Neural cell (in vitro differentiated cells): ENCODE measurements around the gene AGPAT1. TPM values are rescaled to one million over a fixed set of nuclear protein-coding genes. Genes with fewer than 3 reads are reported as not detected.

Experiments
- H2AFZ ChIP-seq: fragments of 200-600, 300-800 bp; sonication (generic), shearing (Covaris generic); 2 replicates; pipeline ENCODE4 v1.6.0; 2014; ENCODE audit warnings: low read depth, mild to moderate bottlenecking, antibody characterized with exemption, low read length, moderate library complexity
- H3F3A ChIP-seq: fragments of 200-600 bp; shearing (Covaris generic); 2 replicates; pipeline ENCODE4 v1.6.1; 2016; ENCODE audit warnings: mild to moderate bottlenecking, moderate library complexity, mixed read lengths, antibody characterized with exemption, low read length; ENCODE audit not compliant: insufficient read depth, poor library complexity, severe bottlenecking
- H3K27ac ChIP-seq: fragments of 200-600, 300-800 bp; sonication (generic), shearing (Covaris generic); 2 replicates; pipeline ENCODE4 v1.5.1; 2014; ENCODE audit warnings: mild to moderate bottlenecking, low read length, moderate library complexity
- H3K27me3 ChIP-seq: fragments of 300-800, 200-600 bp; sonication (generic), shearing (Covaris generic); 2 replicates; pipeline ENCODE4 v1.6.0; 2014; ENCODE audit warnings: mild to moderate bottlenecking, low read depth, low read length, moderate library complexity; ENCODE audit not compliant: insufficient read depth
- H3K36me3 ChIP-seq: fragments of 300-800, 200-600 bp; sonication (generic), shearing (Covaris generic); 2 replicates; pipeline ENCODE4 v1.5.1; 2014; ENCODE audit warnings: mild to moderate bottlenecking, antibody characterized with exemption, low read length, moderate library complexity; ENCODE audit not compliant: insufficient read depth
- H3K4me2 ChIP-seq: fragments of 300-800, 200-600 bp; sonication (generic), shearing (Covaris generic); 2 replicates; pipeline ENCODE4 v1.6.0; 2014; ENCODE audit warnings: mild to moderate bottlenecking, low read length
- H3K4me3 ChIP-seq: fragments of 300-800, 200-600 bp; sonication (generic), shearing (Covaris generic); 2 replicates; pipeline ENCODE4 v1.5.1; 2014; ENCODE audit warnings: mild to moderate bottlenecking, low read length, moderate library complexity
- H3K79me2 ChIP-seq: fragments of 200-600 bp; shearing (Covaris generic); replicated peaks from 2 replicates; pipeline ENCODE4 v1.6.0; 2014; ENCODE audit warnings: mild to moderate bottlenecking, low read length, moderate library complexity; ENCODE audit not compliant: insufficient read depth
- H3K9ac ChIP-seq: fragments of 300-800, 200-600 bp; sonication (generic), shearing (Covaris generic); 2 replicates; pipeline ENCODE4 v1.6.1; 2016; ENCODE audit warnings: mild to moderate bottlenecking, low read length, mixed read lengths
- H3K9me2 ChIP-seq: fragments of 200-600 bp; shearing (Covaris generic); 2 replicates; pipeline ENCODE4 v1.6.1; 2016; ENCODE audit warnings: mild to moderate bottlenecking, low read length, mixed read lengths; ENCODE audit not compliant: insufficient read depth
- H3K9me3 ChIP-seq: fragments of 200-600, 300-800 bp; sonication (generic), shearing (Covaris generic); 2 replicates; pipeline ENCODE4 v1.6.1; 2016; ENCODE audit warnings: mild to moderate bottlenecking, mixed run types, low read length, moderate library complexity, mixed read lengths
- H4K20me1 ChIP-seq: fragments of 200-600 bp; shearing (Covaris generic); 2 replicates; pipeline ENCODE4 v1.6.1; 2016; ENCODE audit warnings: mild to moderate bottlenecking, mixed run types; ENCODE audit not compliant: insufficient read depth
- EP300 ChIP-seq: fragments of 450-650 bp; conservative IDR thresholded peaks from 2 replicates; pipeline ENCODE4 v1.6.1; 2014; ENCODE audit warnings: antibody characterized with exemption, mild to moderate bottlenecking, moderate library complexity; ENCODE audit not compliant: poor library complexity, severe bottlenecking
- EZH2 ChIP-seq: fragments of 200-600, 300-800 bp; shearing (Covaris generic), sonication (generic); IDR thresholded peaks from 2 replicates; pipeline ENCODE4 v1.6.1; 2014; ENCODE audit warnings: antibody characterized with exemption, low read length, borderline replicate concordance, mild to moderate bottlenecking; ENCODE audit not compliant: insufficient read depth, poor library complexity, severe bottlenecking
- MXI1 ChIP-seq: fragments of 450-650 bp; conservative IDR thresholded peaks from 2 replicates; pipeline ENCODE4 v1.6.1; 2014; ENCODE audit warnings: antibody characterized with exemption, mild to moderate bottlenecking; ENCODE audit not compliant: poor library complexity, severe bottlenecking
- POLR2AphosphoS5 ChIP-seq: IDR thresholded peaks from 2 replicates; pipeline ENCODE4 v1.6.1; 2012
- RAD21 ChIP-seq: fragments of 450-650 bp; conservative IDR thresholded peaks from 2 replicates; pipeline ENCODE4 v1.6.1; 2014; ENCODE audit warnings: antibody characterized with exemption, mild to moderate bottlenecking, moderate library complexity
- SMC3 ChIP-seq: fragments of 450-650 bp; conservative IDR thresholded peaks from 2 replicates; pipeline ENCODE4 v1.6.1; 2014; ENCODE audit warnings: antibody characterized with exemption, mild to moderate bottlenecking, moderate library complexity; ENCODE audit not compliant: poor library complexity
- TAF1 ChIP-seq: IDR thresholded peaks from 2 replicates; pipeline ENCODE4 v1.6.1; 2012; ENCODE audit warnings: low read depth
- polyA plus RNA-seq: library from polyadenylated mRNA; depleted of rRNA; stranded (reverse); fragments of >200 nt; gene quantifications from 2 replicates; pipeline ENCODE4 v1.2.3, GENCODE V29; 2014
- TF ChIP-seq, protein P1 (sequence below): IDR thresholded peaks from 2 replicates; pipeline ENCODE4 v1.6.1; 2012; ENCODE audit warnings: borderline replicate concordance
- TF ChIP-seq, protein P2 (sequence below): fragments of 450-650 bp; IDR thresholded peaks from 2 replicates; pipeline ENCODE4 v1.5.1; 2014; ENCODE audit warnings: antibody characterized with exemption, mild to moderate bottlenecking, moderate library complexity; ENCODE audit not compliant: poor library complexity, severe bottlenecking

AGPAT1 gene
- polyA plus RNA-seq, 1 donor from 2014 or later, result 24.7 TPM

DNA sequence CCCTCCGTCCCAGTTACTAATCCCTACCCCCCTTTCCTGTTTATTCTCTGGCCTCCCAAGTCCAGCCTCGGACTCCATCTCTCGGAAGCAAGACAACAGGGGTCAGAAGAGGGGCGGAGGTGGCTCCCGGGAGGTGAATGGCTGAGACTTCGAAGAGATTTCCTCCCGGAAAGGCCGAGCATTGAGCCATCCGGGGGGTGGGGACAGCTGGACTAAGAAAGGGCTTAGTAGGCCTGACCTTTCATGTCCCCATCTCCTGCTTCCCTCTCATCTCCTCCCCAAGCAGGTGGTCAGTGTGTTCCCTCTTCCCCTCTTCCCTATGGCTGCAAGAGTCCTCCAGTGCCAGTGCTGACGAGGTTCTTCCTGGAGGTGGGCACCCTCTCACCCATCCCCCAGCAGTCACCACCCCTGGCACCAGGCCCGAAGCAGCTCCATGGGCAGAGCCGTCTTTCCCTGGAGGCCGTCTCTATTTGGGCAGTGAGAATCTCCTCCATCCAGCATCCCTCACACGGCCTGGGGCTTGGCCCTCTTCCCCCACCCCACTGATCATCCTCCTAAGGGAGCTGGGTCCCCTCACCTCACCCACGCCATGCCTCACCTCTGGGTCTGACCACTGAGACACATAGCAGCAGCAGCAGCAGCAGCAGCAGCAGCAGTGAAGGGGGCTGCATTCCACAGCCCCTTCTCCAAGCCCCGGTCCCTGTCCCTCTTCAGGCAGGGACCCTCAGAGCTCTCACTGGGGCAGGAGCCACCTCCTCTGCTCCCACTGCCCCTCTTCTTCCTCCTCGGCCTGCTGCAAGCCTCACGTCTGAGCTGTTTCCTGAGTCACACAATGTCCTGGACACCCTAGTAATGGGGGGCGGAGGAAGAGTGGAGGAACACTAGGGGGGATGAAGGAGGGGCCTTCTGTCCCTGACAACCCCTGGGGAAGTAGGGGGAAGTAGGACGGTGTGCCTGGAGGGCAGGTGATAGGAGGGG, 47.7 kb upstream of the AGPAT1 start, which contains the start of gene NOTCH4:
NOTCH4 (minus strand) TSS at position 810 of the 978 bp plus-strand sequence; CDS start at position 671, 139 bp downstream.
- Histone ChIP-seq H3K4me2 (no peak within 1 kb of the TSS), H3K79me2 (no peaks in the 10 kb centered on the region), H4K20me1 (no peaks in the 10 kb centered on the region), H3K27me3 (no peaks in the 10 kb centered on the region), H3K36me3 (no peaks in the 10 kb centered on the region), H3K4me3 (no peak within 1 kb of the TSS), H3F3A (no peaks in the 10 kb centered on the region), H3K27ac (no peak within 1 kb of the TSS), H2AFZ (no peak within 1 kb of the TSS), H3K9me3 (no peaks in the 10 kb centered on the region), H3K9me2 (no peaks in the 10 kb centered on the region), H3K9ac (no peak within 1 kb of the TSS)
- TF ChIP-seq RAD21 (no peak), EZH2 (no peak), POLR2AphosphoS5 (no peak), EP300 (no peak), TAF1 (no peak), MXI1 (no peak)
- TF ChIP-seq, protein P1, sequence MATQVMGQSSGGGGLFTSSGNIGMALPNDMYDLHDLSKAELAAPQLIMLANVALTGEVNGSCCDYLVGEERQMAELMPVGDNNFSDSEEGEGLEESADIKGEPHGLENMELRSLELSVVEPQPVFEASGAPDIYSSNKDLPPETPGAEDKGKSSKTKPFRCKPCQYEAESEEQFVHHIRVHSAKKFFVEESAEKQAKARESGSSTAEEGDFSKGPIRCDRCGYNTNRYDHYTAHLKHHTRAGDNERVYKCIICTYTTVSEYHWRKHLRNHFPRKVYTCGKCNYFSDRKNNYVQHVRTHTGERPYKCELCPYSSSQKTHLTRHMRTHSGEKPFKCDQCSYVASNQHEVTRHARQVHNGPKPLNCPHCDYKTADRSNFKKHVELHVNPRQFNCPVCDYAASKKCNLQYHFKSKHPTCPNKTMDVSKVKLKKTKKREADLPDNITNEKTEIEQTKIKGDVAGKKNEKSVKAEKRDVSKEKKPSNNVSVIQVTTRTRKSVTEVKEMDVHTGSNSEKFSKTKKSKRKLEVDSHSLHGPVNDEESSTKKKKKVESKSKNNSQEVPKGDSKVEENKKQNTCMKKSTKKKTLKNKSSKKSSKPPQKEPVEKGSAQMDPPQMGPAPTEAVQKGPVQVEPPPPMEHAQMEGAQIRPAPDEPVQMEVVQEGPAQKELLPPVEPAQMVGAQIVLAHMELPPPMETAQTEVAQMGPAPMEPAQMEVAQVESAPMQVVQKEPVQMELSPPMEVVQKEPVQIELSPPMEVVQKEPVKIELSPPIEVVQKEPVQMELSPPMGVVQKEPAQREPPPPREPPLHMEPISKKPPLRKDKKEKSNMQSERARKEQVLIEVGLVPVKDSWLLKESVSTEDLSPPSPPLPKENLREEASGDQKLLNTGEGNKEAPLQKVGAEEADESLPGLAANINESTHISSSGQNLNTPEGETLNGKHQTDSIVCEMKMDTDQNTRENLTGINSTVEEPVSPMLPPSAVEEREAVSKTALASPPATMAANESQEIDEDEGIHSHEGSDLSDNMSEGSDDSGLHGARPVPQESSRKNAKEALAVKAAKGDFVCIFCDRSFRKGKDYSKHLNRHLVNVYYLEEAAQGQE, result no peak

DNA sequence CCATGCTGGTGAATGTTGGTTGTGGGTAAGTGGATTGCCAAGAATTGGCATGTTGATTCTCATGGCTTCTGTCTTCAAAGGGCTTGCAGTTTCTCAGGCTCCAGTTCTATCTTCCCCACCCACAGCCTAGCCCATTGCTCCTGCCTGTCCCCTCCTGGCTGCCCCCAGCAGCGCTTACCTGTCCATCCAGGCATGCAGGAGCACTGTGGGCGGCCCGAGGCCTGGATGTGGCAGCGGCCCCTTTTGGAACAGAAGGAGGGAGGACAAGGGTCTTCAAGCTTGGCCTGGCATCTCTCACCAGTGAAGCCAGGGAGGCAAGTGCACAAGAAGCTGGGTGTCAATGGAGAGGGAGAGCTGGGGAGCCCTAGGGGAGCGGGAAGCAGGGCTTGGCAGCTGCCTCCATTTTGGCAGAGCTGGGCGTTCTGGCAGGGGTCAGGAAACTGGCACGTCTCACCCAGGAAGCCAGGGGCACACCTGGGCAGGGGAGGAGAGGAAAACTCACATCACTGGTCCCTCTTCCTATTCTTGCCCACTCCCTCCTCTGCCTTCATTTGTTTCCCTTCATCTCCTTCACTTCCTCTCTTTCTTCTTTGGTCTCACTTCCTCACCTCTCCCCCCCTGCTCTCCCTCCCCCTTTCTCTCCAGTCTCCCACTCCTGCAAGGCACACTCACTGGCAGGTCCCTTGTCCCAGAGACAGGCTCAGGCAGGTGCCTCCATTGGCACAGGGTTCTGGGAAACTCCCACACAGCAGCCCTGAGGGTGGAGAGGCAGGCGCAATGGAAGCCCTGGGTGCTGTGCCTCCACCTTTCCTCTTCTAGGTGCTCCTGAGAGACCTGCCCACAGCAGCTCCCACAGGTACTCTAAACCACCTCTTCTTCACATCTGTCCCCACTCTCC, 46.7 kb upstream of the AGPAT1 start:
- Histone ChIP-seq H3K79me2 (no peaks in the 10 kb centered on the region), H3K4me3 (no peak overlapping the region), H3K9me2 (no peaks in the 10 kb centered on the region), H3K9me3 (no peaks in the 10 kb centered on the region), H4K20me1 (no peaks in the 10 kb centered on the region), H3K27ac (no peak overlapping the region), H3K9ac (no peak overlapping the region), H3K4me2 (no peak overlapping the region), H3K36me3 (no peaks in the 10 kb centered on the region), H2AFZ (no peak overlapping the region), H3K27me3 (no peaks in the 10 kb centered on the region), H3F3A (no peaks in the 10 kb centered on the region)
- TF ChIP-seq, protein P2, sequence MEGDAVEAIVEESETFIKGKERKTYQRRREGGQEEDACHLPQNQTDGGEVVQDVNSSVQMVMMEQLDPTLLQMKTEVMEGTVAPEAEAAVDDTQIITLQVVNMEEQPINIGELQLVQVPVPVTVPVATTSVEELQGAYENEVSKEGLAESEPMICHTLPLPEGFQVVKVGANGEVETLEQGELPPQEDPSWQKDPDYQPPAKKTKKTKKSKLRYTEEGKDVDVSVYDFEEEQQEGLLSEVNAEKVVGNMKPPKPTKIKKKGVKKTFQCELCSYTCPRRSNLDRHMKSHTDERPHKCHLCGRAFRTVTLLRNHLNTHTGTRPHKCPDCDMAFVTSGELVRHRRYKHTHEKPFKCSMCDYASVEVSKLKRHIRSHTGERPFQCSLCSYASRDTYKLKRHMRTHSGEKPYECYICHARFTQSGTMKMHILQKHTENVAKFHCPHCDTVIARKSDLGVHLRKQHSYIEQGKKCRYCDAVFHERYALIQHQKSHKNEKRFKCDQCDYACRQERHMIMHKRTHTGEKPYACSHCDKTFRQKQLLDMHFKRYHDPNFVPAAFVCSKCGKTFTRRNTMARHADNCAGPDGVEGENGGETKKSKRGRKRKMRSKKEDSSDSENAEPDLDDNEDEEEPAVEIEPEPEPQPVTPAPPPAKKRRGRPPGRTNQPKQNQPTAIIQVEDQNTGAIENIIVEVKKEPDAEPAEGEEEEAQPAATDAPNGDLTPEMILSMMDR, result no peak
- TF ChIP-seq MXI1 (no peak), EZH2 (no peak), TAF1 (no peak), SMC3 (no peak), EP300 (no peak), RAD21 (no peak), POLR2AphosphoS5 (no peak)
- TF ChIP-seq, protein P1, result no peak
